Measurements from ENCODE around the gene MED12L. TPM values are rescaled to one million over a fixed set of nuclear protein-coding genes. Genes with fewer than 3 reads are reported as not detected.

MED12L gene
- polyA plus RNA-seq, 3 donors, result 1.6 to 2.2 (median 2.1) TPM

GRCh38 chr3:151480492-151480891 is 395.0 kb downstream of the MED12L start:
- no peak for DNase-seq (ENCODE audit: low read depth in 3 of 3, low spot score in 2 of 3)

GRCh38 chr3:151483488-151483887 is 398.0 kb downstream of the MED12L start:
- DNase-seq (ENCODE audit: low read depth in 3 of 3, low spot score in 2 of 3), result no peak

- DNase-seq (ENCODE audit: low read depth in 3 of 3, low spot score in 2 of 3), result no peak
These were observed 398.6 kb downstream of the MED12L start for GRCh38 chr3:151483961-151484520.

Other genes with a start within 250 kb of the MED12L start
- not detected for gene MINDY4B, start 180.2 kb upstream of the MED12L start, polyA plus RNA-seq (ENCODE audit: insufficient read length in 3 of 3)
- not detected for gene CLRN1, start 112.9 kb upstream of the MED12L start, polyA plus RNA-seq (ENCODE audit: insufficient read length in 3 of 3)
- gene GPR171, start 117.6 kb downstream of the MED12L start, polyA plus RNA-seq (ENCODE audit: insufficient read length in 3 of 3), result under 1 TPM in 1 of 3 donors, not detected in 2; 0.12 TPM
- 1 to 10 TPM in 1 of 3 donors, under 1 TPM in 2; 0.62 to 1.0 (median 0.85) TPM for gene P2RY14, start 192.9 kb downstream of the MED12L start, polyA plus RNA-seq (ENCODE audit: insufficient read length in 3 of 3)
- gene GPR87, start 231.2 kb downstream of the MED12L start, polyA plus RNA-seq (ENCODE audit: insufficient read length in 3 of 3), result under 1 TPM in 1 of 3 donors, not detected in 2; 0.10 TPM
- 1 to 10 TPM; 1.3 to 1.8 (median 1.6) TPM for gene P2RY13, start 243.9 kb downstream of the MED12L start, polyA plus RNA-seq (ENCODE audit: insufficient read length in 3 of 3)

Data from right renal cortex interstitium (tissue), 3 donors.